Hepatocyte (in vitro differentiated cells): ENCODE measurements around the gene PDE1C. TPM values are rescaled to one million over a fixed set of nuclear protein-coding genes. Genes with fewer than 3 reads are reported as not detected.

Source experiments
- DNase-seq: peaks from one replicate; pipeline ENCODE4 v3.0.0-alpha.2; 2016; ENCODE audit warnings: low spot score
- H2AFZ ChIP-seq: fragments of 200-600 bp; sonication (generic); 2 replicates; pipeline ENCODE4 v1.6.0; 2016; ENCODE audit warnings: antibody characterized with exemption, mild to moderate bottlenecking
- H3K27ac ChIP-seq: fragments of 200-600 bp; sonication (generic); 2 replicates; pipeline ENCODE4 v1.5.1; 2016; ENCODE audit warnings: mild to moderate bottlenecking
- H3K27me3 ChIP-seq: fragments of 200-600 bp; sonication (generic); 2 replicates; pipeline ENCODE4 v1.6.1; 2016
- H3K36me3 ChIP-seq: fragments of 200-600 bp; sonication (generic); replicated peaks from 2 replicates; pipeline ENCODE4 v1.5.1; 2016; ENCODE audit warnings: low read depth; ENCODE audit not compliant: insufficient read depth
- H3K4me1 ChIP-seq: fragments of 200-600 bp; sonication (generic); 2 replicates; pipeline ENCODE4 v1.5.1; 2016; ENCODE audit warnings: mild to moderate bottlenecking, moderate library complexity; ENCODE audit not compliant: insufficient read depth
- H3K4me2 ChIP-seq: fragments of 200-600 bp; sonication (generic); 2 replicates; pipeline ENCODE4 v1.6.0; 2016
- H3K4me3 ChIP-seq: fragments of 200-600 bp; sonication (generic); 2 replicates; pipeline ENCODE4 v1.5.1; 2016; ENCODE audit warnings: mild to moderate bottlenecking
- H3K79me2 ChIP-seq: fragments of 200-600 bp; sonication (generic); 2 replicates; pipeline ENCODE4 v1.6.0; 2017; ENCODE audit warnings: mild to moderate bottlenecking
- H3K9me2 ChIP-seq: fragments of 200-600 bp; sonication (generic); replicated peaks from 2 replicates; pipeline ENCODE4 v1.6.0; 2017; ENCODE audit warnings: mild to moderate bottlenecking; ENCODE audit not compliant: insufficient read depth
- H3K9me3 ChIP-seq: fragments of 200-600 bp; sonication (generic); 2 replicates; pipeline ENCODE4 v1.5.1; 2016; ENCODE audit warnings: low read depth, mild to moderate bottlenecking
- H4K20me1 ChIP-seq: fragments of 200-600 bp; sonication (generic); 2 replicates; pipeline ENCODE4 v1.6.0; 2016; ENCODE audit warnings: mild to moderate bottlenecking; ENCODE audit not compliant: insufficient read depth, poor library complexity, severe bottlenecking
- CTCF ChIP-seq: fragments of 200-600 bp; sonication (generic); IDR thresholded peaks from 2 replicates; pipeline ENCODE4 v1.5.1; 2016; ENCODE audit warnings: antibody characterized with exemption, mild to moderate bottlenecking; ENCODE audit not compliant: poor library complexity
- EZH2 ChIP-seq: fragments of 200-600 bp; sonication (generic); IDR thresholded peaks from 2 replicates; pipeline ENCODE4 v1.6.1; 2016; ENCODE audit warnings: antibody characterized with exemption, mild to moderate bottlenecking, borderline replicate concordance
- EZH2phosphoT487 ChIP-seq: fragments of 200-600 bp; sonication (generic); IDR thresholded peaks from one replicate; pipeline ENCODE4 v1.6.1; 2018; ENCODE audit warnings: antibody characterized with exemption, mild to moderate bottlenecking, low read depth, moderate library complexity; ENCODE audit not compliant: unreplicated experiment, severe bottlenecking
- WGBS: methylation state at CpG from one replicate; pipeline ENCODE4 v1.1.6; 2016; ENCODE audit warnings: low lambda C conversion rate; ENCODE audit errors: missing lambda C conversion rate; 5-methylcytosine and 5-hydroxymethylcytosine counted together
- polyA plus RNA-seq: library from polyadenylated mRNA; unstranded; fragments of >200 nt; fragmentation: Nextera tagmentation; extraction: Ambion mirVana; gene quantifications from 2 replicates; pipeline ENCODE4 v1.2.1, GENCODE V29; 2016
- total RNA-seq: library from RNA; depleted of rRNA; stranded (reverse); fragments of >200 nt; gene quantifications from 2 replicates; pipeline ENCODE4 v1.2.3, GENCODE V29; 2014

PDE1C gene
- total and polyA plus RNA-seq, 2 experiments from 2014 or later, result 1.8 to 5.0 TPM

GRCh38 chr7:31919678-31920369 lies 150.4 kb downstream of the PDE1C start:
- Histone ChIP-seq H2AFZ (no peak overlapping the region), H3K9me2 (no peaks in the 10 kb centered on the region), H3K36me3 (no peaks in the 10 kb centered on the region), H3K27me3 (no peaks in the 10 kb centered on the region), H4K20me1 (no peaks in the 10 kb centered on the region), H3K4me1 (peaks cover 4% of the 10 kb centered on the region), H3K4me2 (no peak overlapping the region), H3K9me3 (no peaks in the 10 kb centered on the region), H3K27ac (no peak overlapping the region), H3K4me3 (no peak overlapping the region), H3K79me2 (no peaks in the 10 kb centered on the region)
- no peak for DNase-seq
- WGBS, result 76% methylated on average over 3 of the region's 3 CpGs
- no peak for TF ChIP-seq EZH2
- TF ChIP-seq EZH2phosphoT487, result no peak
- no peak for TF ChIP-seq CTCF

DNA sequence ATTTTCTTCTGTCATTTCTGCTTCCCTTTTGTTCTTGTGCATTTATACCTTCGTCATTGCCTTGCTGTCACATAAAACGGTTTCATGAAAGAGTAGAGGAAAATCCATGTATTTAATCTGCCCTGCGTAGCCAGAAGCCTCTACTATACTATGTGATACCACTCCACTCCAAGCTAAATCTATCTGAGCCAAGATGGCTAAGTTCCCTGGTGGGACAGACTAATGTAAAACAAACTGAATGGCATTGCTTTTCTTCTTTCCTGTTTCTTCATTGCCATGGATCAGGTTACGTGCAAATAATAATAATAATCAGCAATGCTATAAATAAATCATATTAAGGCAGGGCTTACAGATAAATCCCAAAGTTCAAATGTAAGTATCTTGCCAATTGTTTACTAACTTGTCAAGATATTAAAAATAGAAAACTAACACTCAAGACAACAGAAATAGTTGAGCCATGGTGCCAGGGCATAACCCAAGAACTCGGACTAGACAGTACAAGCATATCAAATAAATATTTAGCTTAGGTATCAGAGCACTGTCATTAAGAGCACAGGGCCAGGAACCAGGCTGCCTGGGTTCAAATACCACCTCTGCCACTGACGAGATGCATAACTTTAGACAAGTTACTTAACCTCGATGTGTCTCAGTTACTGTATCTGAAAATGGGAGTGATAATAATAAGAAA lies 151.4 kb downstream of the PDE1C start:
- Histone ChIP-seq H3K9me2 (no peaks in the 10 kb centered on the region), H4K20me1 (no peaks in the 10 kb centered on the region), H3K4me2 (no peak overlapping the region), H3K9me3 (no peaks in the 10 kb centered on the region), H3K36me3 (no peaks in the 10 kb centered on the region), H3K4me3 (no peak overlapping the region), H3K27me3 (no peaks in the 10 kb centered on the region), H3K79me2 (no peaks in the 10 kb centered on the region), H3K27ac (no peak overlapping the region), H3K4me1 (peaks cover 4% of the 10 kb centered on the region), H2AFZ (no peak overlapping the region)
- TF ChIP-seq EZH2phosphoT487 (no peak), EZH2 (no peak), CTCF (no peak)
- no peak for DNase-seq
- WGBS, result 85% methylated on average over 7 of the region's 7 CpGs

- no peak for DNase-seq
- H3K27ac ChIP-seq, result no peak overlapping the region
- no peak overlapping the region for H2AFZ ChIP-seq
- H3K9me2 ChIP-seq, result no peaks in the 10 kb centered on the region
- H4K20me1 ChIP-seq, result no peaks in the 10 kb centered on the region
- no peaks in the 10 kb centered on the region for H3K36me3 ChIP-seq
- no peaks in the 10 kb centered on the region for H3K9me3 ChIP-seq
- H3K27me3 ChIP-seq, result no peaks in the 10 kb centered on the region
- 69% methylated on average over 2 of the region's 2 CpGs for WGBS
- no peak overlapping the region for H3K4me3 ChIP-seq
- no peaks in the 10 kb centered on the region for H3K4me1 ChIP-seq
- no peaks in the 10 kb centered on the region for H3K79me2 ChIP-seq
- TF ChIP-seq EZH2phosphoT487 (no peak), EZH2 (no peak), CTCF (no peak)
- H3K4me2 ChIP-seq, result no peak overlapping the region
These were observed 153.0 kb downstream of the PDE1C start for GRCh38 chr7:31917256-31917655.
